OCI-LY7 (cell line): ENCODE measurements around the gene IQCE. TPM values are rescaled to one million over a fixed set of nuclear protein-coding genes. Genes with fewer than 3 reads are reported as not detected.
"Not testable (repeated sequence)": the region's sequence is repeated elsewhere in the genome, so short reads cannot be mapped to it uniquely, and the experiment has no call there.

Source experiments
- BruUV-seq: library from RNA; stranded (reverse); fragments of 400-500 nt; replicated peaks from 2 replicates; lab custom pipeline; 2021; lab: Mats Ljungman, UMichigan
- CTCF ChIA-PET: fragments of 300-600 bp; sonication (Branson Sonifier 250); formaldehyde crosslinking; loops from one replicate; lab custom pipeline; 2022; ENCODE audit warnings: antibody characterized with exemption; ENCODE audit not compliant: unreplicated experiment; lab: Charles Lee
- POLR2A ChIA-PET: fragments of 300-600 bp; sonication (Branson Sonifier 250); formaldehyde crosslinking; loops from one replicate; lab custom pipeline; 2022; ENCODE audit warnings: antibody characterized with exemption; lab: Charles Lee
- DNase-seq: peaks from one replicate; pipeline ENCODE4 v3.0.0-alpha.2; 2015; ENCODE audit warnings: low spot score
- H2AFZ ChIP-seq: fragments of 200-600 bp; sonication (generic), shearing (Covaris generic); 2 replicates; pipeline ENCODE4 v1.6.1; 2014; ENCODE audit warnings: mild to moderate bottlenecking, antibody characterized with exemption, low read length, moderate library complexity
- H3K27ac ChIP-seq: fragments of 200-600 bp; sonication (generic); 2 replicates; pipeline ENCODE4 v1.5.1; 2014; ENCODE audit warnings: mixed run types, low read depth, mild to moderate bottlenecking, moderate library complexity, low read length, inconsistent platforms; ENCODE audit not compliant: poor library complexity, severe bottlenecking
- H3K36me3 ChIP-seq: fragments of 200-600 bp; sonication (generic); 2 replicates; pipeline ENCODE4 v1.6.1; 2014; ENCODE audit warnings: mild to moderate bottlenecking, antibody characterized with exemption, low read length, moderate library complexity, mixed read lengths; ENCODE audit not compliant: insufficient read depth
- H3K4me1 ChIP-seq: fragments of 200-600 bp; sonication (generic); 2 replicates; pipeline ENCODE4 v1.5.1; 2014; ENCODE audit warnings: mild to moderate bottlenecking, low read length; ENCODE audit not compliant: insufficient read depth, poor library complexity, severe bottlenecking
- H3K4me2 ChIP-seq: fragments of 200-600 bp; sonication (generic); 2 replicates; pipeline ENCODE4 v1.6.1; 2014; ENCODE audit warnings: mild to moderate bottlenecking, low read length
- H3K4me3 ChIP-seq: fragments of 200-600 bp; sonication (generic); 2 replicates; pipeline ENCODE4 v1.5.1; 2014; ENCODE audit warnings: mild to moderate bottlenecking, low read depth, low read length; ENCODE audit not compliant: poor library complexity, severe bottlenecking
- H3K79me2 ChIP-seq: fragments of 200-600 bp; sonication (generic); 2 replicates; pipeline ENCODE4 v1.6.1; 2016; ENCODE audit warnings: low read depth, mild to moderate bottlenecking, low read length, moderate library complexity, mixed read lengths; ENCODE audit not compliant: insufficient read depth
- H3K9me2 ChIP-seq: fragments of 200-600 bp; sonication (generic); 2 replicates; pipeline ENCODE4 v1.6.1; 2016; ENCODE audit warnings: mild to moderate bottlenecking, low read length, mixed read lengths; ENCODE audit not compliant: insufficient read depth
- H3K9me3 ChIP-seq: fragments of 200-600 bp; sonication (generic); 2 replicates; pipeline ENCODE4 v1.6.1; 2014; ENCODE audit warnings: mild to moderate bottlenecking, mixed run types, low read length, mixed read lengths
- H4K20me1 ChIP-seq: fragments of 200-600 bp; sonication (generic); 2 replicates; pipeline ENCODE4 v1.6.1; 2014; ENCODE audit warnings: mild to moderate bottlenecking, antibody characterized with exemption, low read length, moderate library complexity, mixed read lengths; ENCODE audit not compliant: insufficient read depth
- CTCF ChIP-seq: fragments of 200-600 bp; sonication (generic); conservative IDR thresholded peaks from 2 replicates; pipeline ENCODE4 v1.5.1; 2014; ENCODE audit warnings: mild to moderate bottlenecking, antibody characterized with exemption, low read length, moderate library complexity, mixed read lengths
- EZH2phosphoT487 ChIP-seq: fragments of 200-600 bp; sonication (generic); IDR thresholded peaks from 2 replicates; pipeline ENCODE4 v1.6.1; 2018; ENCODE audit warnings: low read depth, borderline replicate concordance, mild to moderate bottlenecking, mixed run types, antibody characterized with exemption, low read length, moderate library complexity, mixed read lengths
- intact Hi-C: fragments of 100-400 bp; cut with micrococcal nuclease; formaldehyde crosslinking; loops from one replicate; pipeline ENCODE4 v1.10.0; 2022; ENCODE audit not compliant: unreplicated experiment
- total RNA-seq, 2 experiments: library from RNA; depleted of rRNA in 1 of 2; stranded (reverse); fragments of >200 nt in 1 of 2; shearing (Covaris generic) in 1 of 2; gene quantifications; 2 replicates each; pipeline ENCODE4 v1.2.3, GENCODE V29; 2014 to 2022

The IQCE gene
- total RNA-seq, 2 experiments from 2014 or later: 6.2 to 6.6 TPM

DNA sequence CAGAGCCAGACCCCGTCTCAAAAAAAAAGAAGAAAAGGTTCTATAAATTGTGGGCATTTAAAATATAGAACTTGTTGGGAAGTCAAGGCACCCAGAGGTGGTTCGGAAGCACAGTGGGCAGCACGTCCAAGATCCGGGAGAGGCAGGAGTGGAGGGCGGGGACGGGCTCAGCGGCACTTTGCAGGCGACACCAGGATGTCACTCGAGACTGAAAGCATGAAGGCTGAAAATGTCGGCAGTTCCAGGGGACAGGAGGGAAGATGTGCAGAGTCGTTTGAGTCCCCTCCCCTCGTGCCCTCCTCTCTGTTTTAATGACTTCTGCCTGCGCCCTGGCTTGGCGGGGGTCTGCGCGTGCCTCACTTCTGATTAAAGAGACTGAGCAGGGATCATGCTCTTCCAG, 30.6 kb downstream of the IQCE start:
- POLR2A ChIA-PET: interaction anchor here (0.7 kb wide), 1 partner anchor 103 kb away, joined by 3 read pairs; no protein-coding TSS in a partner anchor
- no peaks in the 10 kb centered on the region for H3K79me2 ChIP-seq
- no peaks in the 10 kb centered on the region for H4K20me1 ChIP-seq
- no peaks in the 10 kb centered on the region for H3K9me2 ChIP-seq
- no peak overlapping the region for H3K4me2 ChIP-seq
- H3K36me3 ChIP-seq: no peaks in the 10 kb centered on the region
- no peak overlapping the region for H3K27ac ChIP-seq
- H2AFZ ChIP-seq: no peak overlapping the region
- H3K4me1 ChIP-seq: no peaks in the 10 kb centered on the region
- BruUV-seq: no TSS peak
- no peak for DNase-seq
- intact Hi-C loops: no loop called here
- TF ChIP-seq CTCF (no peak), EZH2phosphoT487 (no peak)
- no peaks in the 10 kb centered on the region for H3K9me3 ChIP-seq
- CTCF ChIA-PET: no interaction called here
- no peak overlapping the region for H3K4me3 ChIP-seq

- POLR2A ChIA-PET: interaction anchor here (0.5 to 0.7 kb wide), 2 partner anchors 9 to 104 kb away, joined by 3 read pairs; no protein-coding TSS in a partner anchor
- BruUV-seq: not testable (repeated sequence)
Measured at GRCh38 chr7:2589941-2590340, 31.2 kb downstream of the IQCE start.

DNA sequence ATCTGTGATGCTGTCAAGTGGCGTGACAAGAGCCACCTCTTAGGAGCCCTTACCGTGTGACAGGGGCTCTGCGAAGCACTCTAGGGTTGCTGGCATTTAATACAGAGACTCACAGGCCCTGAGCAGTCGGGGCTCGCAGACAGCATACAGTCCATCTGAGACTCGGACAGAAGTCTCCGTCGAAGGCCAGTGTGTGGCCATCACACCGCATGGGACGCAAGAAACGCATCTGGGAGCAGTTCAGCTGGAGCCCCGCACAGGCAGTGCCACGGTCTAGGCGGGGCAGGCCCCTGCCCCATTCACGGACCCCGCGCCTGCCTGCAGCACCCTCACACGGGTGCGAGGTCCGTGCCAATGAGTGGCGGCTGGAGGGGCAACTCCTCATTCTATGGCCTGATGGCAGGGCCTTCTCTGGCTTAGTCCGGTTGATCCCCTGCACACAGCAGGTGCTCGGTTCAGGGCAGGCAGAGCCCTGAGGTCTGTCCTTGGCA, 33.6 kb downstream of the IQCE start:
- H3K9me3 ChIP-seq: no peaks in the 10 kb centered on the region
- H3K79me2 ChIP-seq: no peaks in the 10 kb centered on the region
- H3K27ac ChIP-seq: no peak overlapping the region
- ChIA-PET POLR2A (no interaction called here), CTCF (no interaction called here)
- no peak overlapping the region for H3K4me2 ChIP-seq
- no peaks in the 10 kb centered on the region for H3K4me1 ChIP-seq
- H2AFZ ChIP-seq: no peak overlapping the region
- H3K9me2 ChIP-seq: no peaks in the 10 kb centered on the region
- no peak overlapping the region for H3K4me3 ChIP-seq
- no peak for DNase-seq
- H4K20me1 ChIP-seq: no peaks in the 10 kb centered on the region
- intact Hi-C loops: no loop called here
- TF ChIP-seq CTCF (no peak), EZH2phosphoT487 (no peak)
- H3K36me3 ChIP-seq: no peaks in the 10 kb centered on the region
- BruUV-seq: no TSS peak

More at GRCh38 chr7:2589941-2590340, 31.2 kb downstream of the IQCE start:
- H4K20me1 ChIP-seq, H3K4me3 ChIP-seq, intact Hi-C loops, H3K36me3 ChIP-seq, H3K9me3 ChIP-seq, H3K4me2 ChIP-seq, H3K9me2 ChIP-seq, DNase-seq, H3K79me2 ChIP-seq, H3K27ac ChIP-seq, H2AFZ ChIP-seq, CTCF ChIA-PET, H3K4me1 ChIP-seq: not testable (repeated sequence)
